HUDEP-2 (cell line): ENCODE measurements around the gene POLR2L.
A peak's percentile ranks its signal among the peaks of the same experiment; 100 is the strongest.

Experiments
- DNase-seq, 76 experiments: peaks; one replicate each; lab custom pipeline; 2025; ENCODE audit not compliant: unreplicated experiment in 76 of 76; lab: John Stamatoyannopoulos, UW

The POLR2L gene

DNA sequence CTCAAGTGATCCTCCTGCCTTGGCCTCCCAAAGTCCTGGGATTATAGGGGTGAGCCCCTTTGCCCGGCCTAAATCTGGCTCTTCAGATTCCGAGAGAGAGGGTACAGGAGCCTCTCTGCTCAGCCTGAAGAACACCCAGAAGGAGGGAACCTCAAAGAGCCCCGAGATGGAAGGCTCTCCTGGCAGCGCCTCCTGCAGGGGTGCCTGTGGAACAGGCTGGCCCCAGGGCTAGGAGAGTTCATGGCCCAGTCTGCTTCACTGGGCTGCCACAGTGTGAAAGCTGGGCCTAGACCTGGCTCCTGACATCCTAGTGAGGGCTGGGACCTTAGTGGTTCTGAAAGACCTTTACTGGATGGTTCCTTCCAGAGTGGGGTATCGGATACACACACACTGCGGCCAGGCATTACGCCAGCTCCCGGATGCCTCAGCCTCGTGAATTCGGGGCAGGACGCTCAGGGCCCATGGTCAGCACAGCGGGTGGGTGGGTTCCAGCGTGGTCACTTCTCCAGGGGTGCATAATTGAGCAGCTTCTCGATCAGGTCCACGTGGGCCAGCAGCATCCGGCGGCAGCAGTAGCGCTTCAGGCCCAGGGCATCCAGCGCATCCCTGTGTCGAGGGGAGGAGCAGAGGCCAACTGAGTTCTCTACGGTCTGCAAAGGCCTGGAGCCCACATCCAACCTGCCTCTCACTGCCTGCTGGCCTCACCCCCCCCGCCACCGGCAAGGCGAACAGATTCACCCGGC is 2.3 kb downstream of the POLR2L start:
- peak in 10 of 76 experiments; percentile 19 to 35 (median 24) for DNase-seq

- no peak for DNase-seq
These were observed 3.1 kb downstream of the POLR2L start for GRCh38 chr11:839280-839623.

DNA sequence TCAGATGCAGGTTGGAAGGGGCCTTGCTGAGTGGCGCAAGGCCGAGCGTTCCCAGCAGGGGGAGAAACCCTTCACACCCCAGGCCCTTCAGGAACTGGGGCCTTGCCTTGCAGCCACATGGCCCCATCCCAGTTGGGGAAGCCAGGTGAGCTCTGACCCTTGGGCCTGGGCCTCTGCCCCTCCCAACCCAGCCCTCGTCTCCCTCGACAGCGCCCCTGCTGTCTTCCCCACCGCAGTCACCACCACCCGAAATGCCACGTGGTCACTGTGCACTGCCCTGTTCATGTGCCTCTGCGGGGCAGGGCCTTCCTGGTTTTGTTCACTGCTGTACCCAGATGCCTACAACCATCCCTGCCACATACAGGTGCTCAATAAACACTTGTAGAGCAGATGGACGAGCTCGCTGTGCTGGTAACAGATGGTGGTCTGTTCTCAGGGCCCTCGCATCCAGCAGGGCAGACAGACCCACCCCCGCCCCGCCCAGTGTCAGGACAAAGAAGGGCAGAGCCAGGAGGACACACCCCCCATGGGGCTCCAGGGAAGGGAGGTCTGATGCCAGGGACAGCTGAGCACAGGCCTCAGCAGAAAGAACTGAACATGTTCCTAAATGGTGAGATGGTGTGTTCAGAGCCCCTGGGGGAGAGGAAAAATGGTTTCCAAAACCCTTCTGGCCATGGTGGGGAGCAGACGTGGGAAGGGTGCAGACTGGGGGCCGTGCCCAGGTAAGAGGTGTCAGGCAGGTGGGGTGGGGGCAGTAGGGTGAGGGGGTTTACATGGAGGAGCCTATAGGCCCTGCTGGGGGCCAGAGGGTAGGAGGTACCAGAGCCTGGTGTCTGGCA is 3.7 kb downstream of the POLR2L start:
- peak in 42 of 76 experiments; percentile 14 to 77 (median 45) for DNase-seq

DNA sequence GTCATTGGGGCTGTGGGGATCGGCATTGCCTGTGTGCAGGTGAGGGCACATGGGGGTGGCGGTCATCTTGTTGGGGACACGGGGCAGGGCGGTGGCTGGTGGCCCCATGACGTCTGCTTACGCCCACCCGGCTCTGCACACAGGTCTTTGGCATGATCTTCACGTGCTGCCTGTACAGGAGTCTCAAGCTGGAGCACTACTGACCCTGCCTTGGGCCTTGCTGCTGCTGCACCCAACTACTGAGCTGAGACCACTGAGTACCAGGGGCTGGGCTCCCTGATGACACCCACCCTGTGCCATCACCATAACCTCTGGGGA is 4.4 kb downstream of the POLR2L start:
- DNase-seq = no peak

- DNase-seq = peak in 5 of 76 experiments; percentile 19 to 30 (median 25)
These were observed 4.9 kb downstream of the POLR2L start for GRCh38 chr11:837189-837989.

DNA sequence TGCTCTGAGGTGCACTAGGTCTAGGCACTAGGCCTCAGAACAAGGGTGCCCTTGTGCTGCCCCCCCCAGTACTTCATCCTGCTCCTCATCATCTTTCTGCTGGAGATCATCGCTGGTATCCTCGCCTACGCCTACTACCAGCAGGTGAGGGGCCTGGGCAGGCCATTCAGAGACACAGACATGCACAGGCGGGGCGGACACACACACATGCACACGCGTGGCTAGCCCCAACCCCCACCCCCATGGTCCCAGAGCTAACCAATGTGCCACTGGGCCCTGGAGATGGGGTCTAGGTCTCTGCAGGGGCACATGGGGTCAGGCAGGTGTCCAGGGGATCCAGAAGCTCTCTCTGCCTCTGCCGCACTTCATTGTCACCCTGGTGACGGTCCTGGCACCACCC is 5.6 kb downstream of the POLR2L start:
- no peak for DNase-seq

DNA sequence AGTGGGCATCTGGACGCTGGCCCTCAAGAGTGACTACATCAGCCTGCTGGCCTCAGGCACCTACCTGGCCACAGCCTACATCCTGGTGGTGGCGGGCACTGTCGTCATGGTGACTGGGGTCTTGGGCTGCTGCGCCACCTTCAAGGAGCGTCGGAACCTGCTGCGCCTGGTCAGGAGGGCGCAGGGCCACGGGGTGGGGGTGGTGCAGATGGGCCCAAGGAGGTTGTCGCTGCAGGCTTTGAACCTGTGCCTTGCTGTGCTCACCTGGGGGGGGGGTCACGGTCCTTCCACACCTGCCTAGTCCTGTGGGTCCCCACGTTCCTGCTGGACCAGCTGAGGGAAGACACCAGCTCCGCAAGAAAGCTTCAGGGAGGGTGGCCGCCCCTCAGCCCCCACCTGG is 6.1 kb downstream of the POLR2L start:
- no peak for DNase-seq

DNA sequence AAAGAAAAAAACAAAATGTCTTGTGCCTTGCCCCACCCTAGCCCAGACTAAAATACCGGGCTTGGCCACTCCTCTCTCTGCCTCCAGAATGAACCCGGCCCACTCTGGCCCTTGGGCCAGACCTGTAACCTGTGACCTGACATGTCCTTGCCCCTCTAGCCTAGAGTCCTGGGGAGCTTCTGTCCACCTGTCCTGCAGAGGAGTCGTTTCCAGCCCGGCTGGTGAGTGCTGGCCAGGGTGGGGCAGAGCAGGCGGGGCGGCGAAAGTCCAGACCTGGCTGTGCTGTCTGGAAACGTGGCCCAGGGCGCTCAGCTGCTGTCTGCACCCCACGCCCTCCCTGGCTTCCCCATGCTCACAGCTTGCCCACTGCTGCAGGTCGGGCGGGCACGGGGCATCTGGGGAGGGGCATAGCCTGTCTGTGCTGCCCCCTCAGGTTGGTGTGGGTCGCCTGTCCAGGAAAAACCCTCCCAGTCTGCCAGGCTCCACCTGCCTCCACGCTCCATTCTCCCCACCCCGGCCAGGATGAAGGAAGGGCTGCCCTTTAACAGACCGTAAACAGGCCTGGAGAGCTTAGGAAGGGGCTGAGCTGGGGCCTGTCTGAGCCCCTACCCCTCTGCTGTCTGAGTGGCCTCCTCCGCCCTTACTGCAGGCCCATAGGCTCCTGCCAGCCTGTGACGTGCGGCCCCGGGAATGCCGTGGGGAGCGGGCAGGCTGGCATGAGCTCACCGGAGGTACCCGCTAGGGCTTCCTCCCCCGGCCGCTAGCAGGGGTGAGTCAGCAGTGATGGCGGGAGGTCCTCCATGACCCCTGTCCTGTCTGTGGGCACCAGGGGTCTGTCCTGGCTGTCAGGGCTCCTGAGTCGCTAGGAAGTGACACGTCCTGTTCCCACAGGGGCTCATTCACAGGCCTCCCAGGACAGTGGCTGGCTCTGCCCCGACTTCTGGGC is 7.7 kb downstream of the POLR2L start:
- peak in 1 of 76 experiments; percentile 23 for DNase-seq

GRCh38 chr11:833849-834311 is 8.4 kb downstream of the POLR2L start:
- DNase-seq = no peak

DNA sequence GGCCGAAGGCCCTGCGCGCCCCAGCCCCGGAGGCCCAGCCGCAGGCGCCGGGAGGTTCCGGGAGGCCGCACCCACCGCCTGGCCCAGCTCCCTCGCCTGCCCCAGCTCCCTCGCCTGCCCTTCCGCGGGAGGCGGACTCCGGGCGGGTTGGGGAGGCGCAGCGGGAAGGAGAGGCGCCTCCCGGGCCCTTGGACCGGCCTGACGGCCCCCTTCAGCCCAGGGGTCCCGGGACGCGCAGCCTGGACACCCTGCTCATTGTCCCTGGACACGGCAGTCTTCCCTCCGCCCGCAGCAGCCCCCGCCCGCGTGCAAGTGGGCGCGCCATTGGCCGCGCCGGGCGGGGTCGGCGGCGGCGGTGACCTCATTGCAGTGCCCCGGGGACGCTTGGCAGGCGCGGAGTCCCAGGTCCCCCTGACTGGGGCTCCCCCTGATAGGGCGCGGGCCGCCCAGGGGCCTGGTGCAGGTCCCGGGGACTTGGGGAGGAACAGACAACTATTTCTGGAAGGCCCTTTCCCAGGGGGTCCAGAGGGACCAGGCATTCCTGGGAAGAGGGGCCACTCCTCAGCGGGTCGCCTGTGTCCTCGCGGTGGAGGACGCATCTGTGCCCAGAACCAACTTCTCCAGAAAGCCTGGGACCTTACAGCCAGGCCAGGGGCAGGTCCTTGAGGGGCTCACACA is 9.1 kb downstream of the POLR2L start:
- peak in 38 of 76 experiments; percentile 15 to 67 (median 48) for DNase-seq

DNA sequence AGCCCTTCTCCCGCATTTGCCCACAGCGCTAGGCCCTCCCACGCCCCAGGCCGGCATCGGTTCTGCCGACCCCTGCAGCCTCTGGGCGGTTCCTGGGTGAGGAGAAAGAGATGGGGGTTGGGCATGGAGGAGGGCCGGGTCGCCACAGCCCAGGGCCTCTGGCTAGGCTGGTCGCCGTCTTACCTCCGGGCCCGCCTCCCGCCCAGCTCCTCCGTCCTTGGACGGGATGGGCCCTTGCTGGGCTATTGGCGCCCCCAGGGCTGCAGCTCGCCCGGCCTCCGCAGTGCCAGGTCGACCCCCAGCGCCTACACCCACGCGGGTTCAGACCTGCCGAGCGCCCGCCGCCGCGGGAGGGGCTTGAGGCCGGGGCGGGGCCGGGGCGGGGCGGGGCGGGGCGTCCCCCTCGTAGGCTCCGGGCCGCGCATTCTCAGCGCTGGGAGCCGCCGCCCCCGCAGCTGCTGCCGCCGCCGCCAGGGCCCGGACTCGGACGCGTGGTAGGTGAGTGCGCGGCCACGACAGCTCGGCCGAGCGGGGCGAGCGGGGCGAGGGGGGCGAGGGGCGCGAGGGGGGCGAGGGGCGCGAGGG is 9.7 kb downstream of the POLR2L start, which contains the start of gene CD151:
Gene CD151, plus strand, starts transcription at position 424 of the 585 bp plus-strand sequence. CDS start 3,118 bp downstream, outside the sequence.
- peak in 13 of 76 experiments; percentile 20 to 67 (median 45) for DNase-seq

- DNase-seq = no peak
These were observed 10.3 kb downstream of the POLR2L start for GRCh38 chr11:831961-832528.

DNA sequence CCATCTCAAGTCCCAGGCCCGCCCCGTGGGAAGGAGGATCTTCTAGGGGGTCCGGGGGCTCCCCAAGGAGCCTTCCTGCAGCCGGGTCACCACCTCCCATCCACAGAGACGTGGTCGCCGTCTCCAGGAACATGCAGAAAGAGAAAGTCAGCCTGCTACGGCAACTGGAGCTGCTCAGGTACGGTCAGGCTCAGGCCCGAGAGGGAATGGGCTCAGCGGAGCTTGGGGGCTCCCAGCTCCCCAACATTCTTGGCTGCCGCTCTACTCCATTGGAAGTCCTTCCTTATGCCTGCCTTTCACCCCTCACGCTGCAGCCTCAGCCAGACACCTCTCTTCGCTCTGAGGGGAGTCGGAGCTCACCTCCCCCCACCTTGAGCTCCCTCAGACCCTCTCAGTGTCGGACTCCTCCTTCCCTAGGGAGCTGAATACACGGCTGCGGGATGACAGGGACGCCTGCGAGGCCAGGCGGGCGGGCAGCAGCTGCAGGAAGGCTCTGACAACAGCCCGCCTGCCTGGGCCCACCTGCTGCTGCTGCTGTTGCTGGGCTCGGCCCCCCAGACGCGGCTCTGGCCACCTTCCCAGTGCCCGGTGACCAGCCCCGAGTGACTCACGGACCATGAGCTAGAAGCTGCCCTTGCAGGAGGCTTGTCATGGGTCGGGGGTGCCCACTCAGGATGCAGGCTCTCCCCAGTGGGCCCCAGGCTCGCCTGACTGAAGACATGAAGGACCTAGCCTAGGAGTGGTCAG is 11.0 kb downstream of the POLR2L start:
- DNase-seq = no peak

DNA sequence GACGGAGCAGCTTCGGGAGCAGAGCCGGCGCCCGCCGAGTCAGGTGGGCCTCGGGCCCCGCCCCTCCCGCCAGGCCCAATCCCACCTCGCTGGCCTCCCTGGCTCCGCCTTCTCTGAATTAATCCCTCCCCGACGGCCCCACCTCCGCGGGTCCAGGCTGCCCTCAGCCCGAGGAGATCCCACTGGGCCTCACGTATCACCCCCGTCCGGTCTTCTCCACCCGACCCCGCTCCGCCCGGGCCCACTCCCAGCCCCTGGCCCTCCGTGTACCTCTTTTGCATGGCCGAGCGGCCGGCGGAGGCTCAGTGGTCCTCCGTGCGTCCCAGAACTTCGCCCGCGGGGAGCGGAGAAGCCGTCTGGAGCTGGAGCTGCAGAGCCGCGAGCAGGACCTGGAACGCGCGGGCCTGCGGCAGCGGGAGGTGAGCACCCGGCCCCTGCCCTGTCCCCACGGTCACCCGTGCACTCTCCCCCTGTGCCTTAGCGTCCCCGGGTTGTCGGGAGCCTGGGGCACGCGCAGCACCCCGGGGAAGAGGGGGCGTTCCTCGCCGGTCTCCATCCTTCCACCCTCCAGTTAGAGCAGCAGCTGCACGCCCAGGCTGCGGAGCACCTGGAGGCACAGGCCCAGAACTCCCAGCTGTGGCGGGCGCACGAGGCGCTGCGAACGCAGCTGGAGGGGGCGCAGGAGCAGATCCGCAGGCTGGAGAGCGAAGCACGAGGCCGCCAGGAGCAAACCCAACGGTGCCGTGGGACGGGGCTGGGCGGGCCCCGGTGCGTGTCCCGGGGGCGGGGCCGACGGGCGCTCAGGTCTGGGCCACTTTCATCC is 11.8 kb downstream of the POLR2L start:
- DNase-seq = peak in 34 of 76 experiments; percentile 14 to 71 (median 44)

- DNase-seq = no peak
These were observed 12.5 kb downstream of the POLR2L start for GRCh38 chr11:829847-830294.

DNA sequence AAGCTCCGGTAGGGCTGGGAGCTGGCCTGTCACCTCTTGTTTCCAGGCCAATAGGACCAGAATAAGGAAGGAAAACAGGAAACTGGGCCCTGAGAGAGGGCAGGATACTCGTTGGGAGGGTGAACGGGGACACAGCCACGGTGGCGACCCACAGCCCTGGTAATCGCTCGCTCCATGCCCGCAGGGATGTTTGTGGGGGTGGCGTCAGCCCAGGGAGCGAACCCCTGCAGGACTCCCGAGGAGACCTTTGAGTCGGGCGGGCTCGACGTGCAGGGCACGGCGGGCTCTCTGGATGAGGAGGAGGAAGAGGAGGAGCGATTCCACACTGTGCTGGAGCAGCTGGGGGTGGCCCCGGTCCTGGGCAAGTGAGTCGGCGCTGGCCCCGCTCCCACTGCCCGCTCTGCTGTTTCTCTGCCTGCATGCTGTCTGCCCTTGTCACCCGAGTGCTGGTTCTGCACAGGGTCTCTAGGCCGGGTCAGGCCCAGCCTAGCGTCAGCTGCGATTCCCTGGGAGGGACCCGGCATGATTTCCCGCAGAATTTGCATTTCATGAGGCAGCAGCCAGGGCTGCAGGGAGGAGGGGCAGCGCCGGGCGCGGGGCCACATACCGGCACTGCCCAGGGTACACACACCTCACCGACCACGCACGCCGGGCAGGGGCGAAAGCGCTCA is 13.0 kb downstream of the POLR2L start:
- DNase-seq = no peak
